HG03575 (cell line): Measurements from ENCODE around the gene OR6P1.

Experiments used
- ATAC-seq: cut with Tn5 transposase; IDR thresholded peaks from one replicate; pipeline ENCODE4 v1.9.1; 2021; ENCODE audit not compliant: unreplicated experiment, insufficient number of reproducible peaks, low FRiP score; ENCODE audit errors: extremely low read depth

OR6P1 gene

DNA sequence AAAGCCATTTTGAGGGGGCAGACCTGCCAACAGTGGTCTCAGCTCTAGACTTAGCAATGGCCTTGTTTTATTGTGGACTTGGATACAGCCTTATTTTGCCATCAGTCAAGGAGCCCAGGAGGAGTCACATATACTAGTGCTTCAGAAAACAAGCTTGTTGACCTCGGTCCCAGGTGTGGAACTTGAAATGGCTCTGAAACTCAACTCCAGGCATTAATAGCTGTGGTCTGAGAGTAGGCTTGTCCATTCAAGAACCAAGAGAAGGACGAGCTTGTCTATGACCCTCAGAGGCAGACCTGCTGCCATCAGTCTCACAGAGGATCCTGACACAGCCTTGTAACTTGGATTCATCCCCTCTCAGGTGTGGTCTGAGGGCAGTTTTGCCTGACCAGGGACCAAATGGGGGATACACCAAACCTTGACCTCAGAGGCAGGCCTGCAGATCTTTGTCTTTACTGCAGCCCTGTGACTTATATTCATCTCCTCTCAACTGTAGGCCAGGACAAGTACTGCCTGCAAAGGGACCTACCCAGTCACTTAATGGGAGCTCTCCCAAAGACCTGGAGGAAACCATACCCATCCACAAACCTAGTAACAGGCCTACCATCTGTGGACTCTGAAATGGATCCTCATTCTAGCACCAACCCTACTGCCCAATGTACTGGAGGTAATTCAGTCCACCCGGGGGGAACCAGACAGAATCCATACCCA is 49.3 kb downstream of the OR6P1 start:
- no peak for ATAC-seq

DNA sequence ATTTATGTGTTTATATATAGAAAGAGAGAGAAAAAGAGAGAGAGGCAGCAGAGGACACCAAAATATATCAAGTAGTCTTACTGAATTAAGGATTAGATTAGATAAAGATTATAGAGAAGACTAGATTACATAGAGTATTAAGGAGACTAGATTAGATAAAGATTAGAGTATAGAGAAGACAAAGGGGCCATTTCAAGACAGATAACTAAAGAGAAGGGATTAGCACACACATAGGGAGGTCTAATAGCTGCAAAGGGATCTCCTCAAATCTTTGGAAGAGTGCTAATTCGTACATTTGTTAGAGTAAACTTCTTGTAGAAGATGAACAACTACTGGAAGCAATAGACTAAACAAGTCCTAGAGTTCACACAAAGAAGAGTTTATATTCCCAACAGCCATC is 50.4 kb downstream of the OR6P1 start:
- no peak for ATAC-seq

DNA sequence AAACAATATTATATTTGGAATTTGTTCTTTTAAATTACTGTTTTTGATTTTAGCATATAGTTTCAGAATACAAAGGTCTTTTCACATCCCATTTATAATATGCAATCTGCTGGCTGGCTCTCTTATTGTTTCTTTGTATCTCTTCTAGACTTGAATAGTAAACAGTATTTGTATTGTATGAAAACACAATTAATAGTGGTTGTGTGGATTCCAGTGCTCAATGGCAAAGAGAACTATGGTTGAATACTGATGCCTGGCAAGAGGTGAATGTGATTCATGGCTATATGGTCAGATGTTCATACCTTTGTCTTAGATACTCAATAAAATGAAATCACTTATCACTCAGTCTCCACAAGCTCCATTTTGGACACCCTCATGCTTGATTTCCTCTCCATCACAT is 53.4 kb downstream of the OR6P1 start:
- no peak for ATAC-seq
